SK-N-SH treated with all-trans-retinoic acid at 6 μM for 48 hours (cell line): ENCODE data around the gene AAK1.

Experiments
- ARNTL ChIP-seq: fragments of 450-650 bp; formaldehyde crosslinking; IDR thresholded peaks from 2 replicates; pipeline ENCODE4 v1.5.0; 2020; ENCODE audit warnings: low read depth, mild to moderate bottlenecking, moderate library complexity, borderline replicate concordance
- CREB5 ChIP-seq: fragments of 250-450 bp; sonication (Bioruptor Pico); IDR thresholded peaks from 2 replicates; pipeline ENCODE4 v1.5.1; 2020; ENCODE audit warnings: low read depth, mild to moderate bottlenecking, moderate library complexity
- CSDC2 ChIP-seq: fragments of 250-450 bp; sonication (Bioruptor Pico); IDR thresholded peaks from 2 replicates; pipeline ENCODE4 v1.5.0; 2020; ENCODE audit warnings: mild to moderate bottlenecking, moderate library complexity
- GLIS3 ChIP-seq: fragments of 250-450 bp; sonication (Bioruptor Pico); IDR thresholded peaks from 2 replicates; pipeline ENCODE4 v1.5.0; 2020; ENCODE audit warnings: mild to moderate bottlenecking, moderate library complexity
- PATZ1 ChIP-seq: fragments of 250-450 bp; sonication (Bioruptor Pico); IDR thresholded peaks from 2 replicates; pipeline ENCODE4 v1.8.0; 2020; ENCODE audit warnings: mild to moderate bottlenecking, moderate library complexity, borderline replicate concordance
- RARB ChIP-seq: fragments of 250-450 bp; sonication (Bioruptor Pico); IDR thresholded peaks from 2 replicates; pipeline ENCODE4 v1.8.0; 2021; ENCODE audit warnings: mild to moderate bottlenecking, moderate library complexity
- SNAI2 ChIP-seq: fragments of 250-450 bp; sonication (Bioruptor Pico); IDR thresholded peaks from 2 replicates; pipeline ENCODE4 v1.5.0; 2020; ENCODE audit warnings: mild to moderate bottlenecking, moderate library complexity
- TCF4 ChIP-seq: fragments of 250-450 bp; sonication (Bioruptor Pico); IDR thresholded peaks from 2 replicates; pipeline ENCODE4 v1.8.0; 2021; ENCODE audit warnings: mild to moderate bottlenecking, moderate library complexity, borderline replicate concordance
- TOX ChIP-seq: fragments of 250-450 bp; sonication (Bioruptor Pico); IDR thresholded peaks from 2 replicates; pipeline ENCODE4 v1.8.0; 2021; ENCODE audit warnings: mild to moderate bottlenecking, moderate library complexity, borderline replicate concordance
- ZFP3 ChIP-seq: fragments of 250-450 bp; sonication (Bioruptor Pico); IDR thresholded peaks from 2 replicates; pipeline ENCODE4 v1.5.0; 2020; ENCODE audit warnings: mild to moderate bottlenecking, moderate library complexity
- ZNF565 ChIP-seq: fragments of 450-650 bp; formaldehyde crosslinking; conservative IDR thresholded peaks from 2 replicates; pipeline ENCODE4 v1.5.0; 2020; ENCODE audit warnings: low read depth, mild to moderate bottlenecking, moderate library complexity
- ZNF8 ChIP-seq: fragments of 450-650 bp; formaldehyde crosslinking; IDR thresholded peaks from 2 replicates; pipeline ENCODE4 v1.5.0; 2020; ENCODE audit warnings: mild to moderate bottlenecking, moderate library complexity

- TF ChIP-seq SNAI2 (no peak), PATZ1 (CRISPR knock-in tag) (no peak), RARB (CRISPR knock-in tag) (no peak), TCF4 (no peak), ZFP3 (CRISPR knock-in tag) (no peak), ZNF565 (CRISPR knock-in tag) (no peak), TOX (CRISPR knock-in tag) (no peak), GLIS3 (CRISPR knock-in tag) (no peak), CREB5 (CRISPR knock-in tag) (no peak), CSDC2 (CRISPR knock-in tag) (no peak), ARNTL (CRISPR knock-in tag) (no peak), ZNF8 (CRISPR knock-in tag) (no peak)
Observed at GRCh38 chr2:69456950-69457445, 186.5 kb downstream of the AAK1 start.
